NB4 (cell line): ENCODE data around the gene DNAJC24.

Source experiments
- DNase-seq: peaks from one replicate; pipeline ENCODE4 v3.0.0; 2010; ENCODE audit warnings: low read depth
- H3K4me3 ChIP-seq: one replicate; pipeline ENCODE4 v1.5.1; 2011; ENCODE audit warnings: mild to moderate bottlenecking, low read depth, low read length, moderate library complexity
- CTCF ChIP-seq: IDR thresholded peaks from one replicate; pipeline ENCODE4 v1.5.1; 2012; ENCODE audit warnings: low read depth, low read length
- MAX ChIP-seq: IDR thresholded peaks from 2 replicates; pipeline ENCODE4 v1.6.1; 2011; ENCODE audit warnings: low read depth, low read length
- MYC ChIP-seq: IDR thresholded peaks from 2 replicates; pipeline ENCODE4 v1.6.1; 2011; ENCODE audit warnings: low read depth, low read length
- POLR2A ChIP-seq: IDR thresholded peaks from 2 replicates; pipeline ENCODE4 v1.6.1; 2011; ENCODE audit warnings: mild to moderate bottlenecking; ENCODE audit not compliant: insufficient read length; ENCODE audit errors: extremely low read depth

The DNAJC24 gene

GRCh38 chr11:31404614-31405013, 35.0 kb downstream of the DNAJC24 start:
- no peak for DNase-seq
- H3K4me3 ChIP-seq, result no peak overlapping the region
- TF ChIP-seq MAX (no peak), CTCF (no peak), POLR2A (no peak), MYC (no peak)

GRCh38 chr11:31408201-31408600, 38.5 kb downstream of the DNAJC24 start:
- no peak for DNase-seq
- TF ChIP-seq POLR2A, result no peak
- TF ChIP-seq MYC, result no peak
- TF ChIP-seq CTCF, result no peak
- no peak for TF ChIP-seq MAX
- no peak overlapping the region for H3K4me3 ChIP-seq

GRCh38 chr11:31412946-31413345, 43.3 kb downstream of the DNAJC24 start:
- H3K4me3 ChIP-seq, result no peak overlapping the region
- DNase-seq, result no peak
- no peak for TF ChIP-seq MAX

- no peak for DNase-seq
- TF ChIP-seq MAX (no peak), CTCF (no peak), POLR2A (no peak)
- H3K4me3 ChIP-seq, result no peak overlapping the region
These were observed 44.7 kb downstream of the DNAJC24 start for GRCh38 chr11:31414338-31414737.

GRCh38 chr11:31415435-31415834, 45.8 kb downstream of the DNAJC24 start:
- DNase-seq, result no peak
- no peak overlapping the region for H3K4me3 ChIP-seq
- no peak for TF ChIP-seq MYC
- no peak for TF ChIP-seq CTCF
- TF ChIP-seq MAX, result no peak
- TF ChIP-seq POLR2A, result no peak

GRCh38 chr11:31417357-31417756, 47.7 kb downstream of the DNAJC24 start:
- DNase-seq, result no peak
- H3K4me3 ChIP-seq, result no peak overlapping the region
- no peak for TF ChIP-seq MAX
- no peak for TF ChIP-seq MYC
- no peak for TF ChIP-seq CTCF
- no peak for TF ChIP-seq POLR2A
